Epithelial cell of proximal tubule (primary cell): ENCODE measurements around the gene RAB33A. TPM values are rescaled to one million over a fixed set of nuclear protein-coding genes. Genes with fewer than 3 reads are reported as not detected.
A peak's percentile ranks its signal among the peaks of the same experiment; 100 is the strongest.

Experiments
- DNase-seq: peaks from one replicate; pipeline ENCODE4 v3.0.0-alpha.2; 2011; ENCODE audit warnings: low read depth
- H3K4me3 ChIP-seq: 2 replicates; pipeline ENCODE4 v1.5.1; 2011; ENCODE audit warnings: low read depth, mild to moderate bottlenecking, low read length
- total RNA-seq: library from RNA; depleted of rRNA; stranded (reverse); fragments of >200 nt; gene quantifications from 2 replicates; pipeline ENCODE4 v1.2.3, GENCODE V29; 2015
- TF ChIP-seq, protein P1 (sequence below): conservative IDR thresholded peaks from 2 replicates; pipeline ENCODE4 v1.5.1; 2012; ENCODE audit warnings: low read depth, mild to moderate bottlenecking, low read length

RAB33A gene
- total RNA-seq, result 0.63 TPM in 1 of 2 replicates, not detected in the other

DNA sequence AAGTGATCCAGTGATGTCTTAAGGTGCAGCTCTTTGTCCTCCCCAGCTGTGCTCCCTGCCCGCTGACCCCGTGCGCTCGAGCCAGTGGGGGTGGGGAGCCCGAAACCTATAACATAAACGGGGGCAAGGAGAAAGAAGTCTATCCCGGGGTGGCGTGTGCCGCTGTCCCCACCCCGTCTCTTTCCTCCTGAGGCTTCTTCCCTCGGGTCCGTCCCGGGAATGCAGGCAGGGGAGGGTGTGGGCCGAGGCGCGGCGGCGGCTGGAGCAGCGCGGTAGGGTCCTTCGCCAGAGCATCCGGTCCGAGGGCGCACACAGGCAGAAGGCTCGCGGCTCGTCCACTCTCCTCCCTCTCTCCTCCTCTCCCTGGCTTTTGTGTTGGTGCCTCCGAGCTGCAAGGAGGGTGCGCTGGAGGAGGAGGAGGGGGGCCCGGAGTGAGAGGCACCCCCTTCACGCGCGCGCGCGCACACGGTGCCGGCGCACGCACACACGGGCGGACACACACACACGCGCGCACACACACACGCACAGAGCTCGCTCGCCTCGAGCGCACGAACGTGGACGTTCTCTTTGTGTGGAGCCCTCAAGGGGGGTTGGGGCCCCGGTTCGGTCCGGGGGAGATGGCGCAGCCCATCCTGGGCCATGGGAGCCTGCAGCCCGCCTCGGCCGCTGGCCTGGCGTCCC is at the start of gene RAB33A:
Gene RAB33A (plus strand): TSS at position 517 of the 681 bp plus-strand sequence. CDS start 101 bp downstream, at position 618.
- DNase-seq, result no peak
- peak within 1 kb of the TSS; percentile 57 for H3K4me3 ChIP-seq
- TF ChIP-seq, protein P1, sequence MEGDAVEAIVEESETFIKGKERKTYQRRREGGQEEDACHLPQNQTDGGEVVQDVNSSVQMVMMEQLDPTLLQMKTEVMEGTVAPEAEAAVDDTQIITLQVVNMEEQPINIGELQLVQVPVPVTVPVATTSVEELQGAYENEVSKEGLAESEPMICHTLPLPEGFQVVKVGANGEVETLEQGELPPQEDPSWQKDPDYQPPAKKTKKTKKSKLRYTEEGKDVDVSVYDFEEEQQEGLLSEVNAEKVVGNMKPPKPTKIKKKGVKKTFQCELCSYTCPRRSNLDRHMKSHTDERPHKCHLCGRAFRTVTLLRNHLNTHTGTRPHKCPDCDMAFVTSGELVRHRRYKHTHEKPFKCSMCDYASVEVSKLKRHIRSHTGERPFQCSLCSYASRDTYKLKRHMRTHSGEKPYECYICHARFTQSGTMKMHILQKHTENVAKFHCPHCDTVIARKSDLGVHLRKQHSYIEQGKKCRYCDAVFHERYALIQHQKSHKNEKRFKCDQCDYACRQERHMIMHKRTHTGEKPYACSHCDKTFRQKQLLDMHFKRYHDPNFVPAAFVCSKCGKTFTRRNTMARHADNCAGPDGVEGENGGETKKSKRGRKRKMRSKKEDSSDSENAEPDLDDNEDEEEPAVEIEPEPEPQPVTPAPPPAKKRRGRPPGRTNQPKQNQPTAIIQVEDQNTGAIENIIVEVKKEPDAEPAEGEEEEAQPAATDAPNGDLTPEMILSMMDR, result no peak

DNA sequence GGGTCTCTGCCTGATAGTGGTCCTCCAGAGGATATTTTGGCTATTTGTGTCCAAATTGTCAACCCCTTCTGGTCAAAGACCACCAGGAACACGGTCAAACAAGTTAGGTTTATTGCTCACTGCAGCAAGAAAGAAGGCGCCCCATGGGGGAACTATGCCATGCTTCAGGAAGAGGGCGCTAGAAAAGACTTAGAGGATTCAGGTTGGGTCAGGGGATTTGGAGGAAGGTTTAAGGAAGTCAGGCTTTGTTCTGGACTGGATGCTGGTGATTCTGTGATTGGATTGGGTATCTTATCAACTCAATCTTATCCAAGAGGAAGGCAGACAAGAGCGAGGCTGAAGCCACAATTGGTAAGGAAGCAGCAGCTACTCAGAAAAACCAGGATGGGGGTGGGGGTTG is 47.2 kb upstream of the RAB33A start:
- H3K4me3 ChIP-seq, result no peak overlapping the region
- TF ChIP-seq, protein P1, result no peak
- no peak for DNase-seq

DNA sequence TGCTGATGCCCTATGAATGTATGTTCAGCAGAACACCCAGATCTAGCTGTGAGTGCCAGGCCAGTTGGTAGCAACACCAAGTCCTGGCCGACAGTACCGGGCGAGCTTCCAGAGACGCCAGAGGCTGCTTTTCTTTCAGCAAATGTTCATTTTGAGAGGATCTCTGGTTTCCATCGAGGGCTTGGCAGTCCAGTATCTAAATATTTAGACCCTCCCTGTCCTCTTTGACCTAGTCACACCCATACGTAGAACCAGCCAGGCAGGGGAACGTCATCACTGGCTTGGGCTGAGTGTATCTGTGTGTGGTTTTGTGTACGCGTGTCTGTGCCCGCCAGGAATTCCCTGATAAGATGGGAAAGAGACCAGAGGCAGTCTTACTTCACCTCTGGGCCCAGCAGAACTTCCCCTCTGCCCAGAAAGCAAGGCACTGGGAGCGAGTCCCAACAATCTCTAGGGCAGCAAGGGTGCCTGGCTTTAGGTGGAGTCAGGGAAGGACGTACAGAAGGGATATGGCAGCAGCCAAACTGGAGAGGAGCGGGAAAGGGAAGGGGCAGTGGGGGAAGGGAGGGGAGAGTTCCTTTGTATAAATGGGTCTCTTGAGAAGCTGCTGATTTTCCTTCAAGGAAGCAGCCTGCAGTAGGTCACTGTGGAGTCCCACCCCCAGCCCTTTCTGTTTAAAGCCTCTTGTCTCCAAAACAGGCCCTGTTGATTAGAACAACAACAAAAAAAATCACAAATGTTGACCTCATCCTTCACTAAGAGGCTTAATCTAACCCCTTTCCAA is 46.5 kb upstream of the RAB33A start:
- TF ChIP-seq, protein P1, result no peak
- no peak for DNase-seq

DNA sequence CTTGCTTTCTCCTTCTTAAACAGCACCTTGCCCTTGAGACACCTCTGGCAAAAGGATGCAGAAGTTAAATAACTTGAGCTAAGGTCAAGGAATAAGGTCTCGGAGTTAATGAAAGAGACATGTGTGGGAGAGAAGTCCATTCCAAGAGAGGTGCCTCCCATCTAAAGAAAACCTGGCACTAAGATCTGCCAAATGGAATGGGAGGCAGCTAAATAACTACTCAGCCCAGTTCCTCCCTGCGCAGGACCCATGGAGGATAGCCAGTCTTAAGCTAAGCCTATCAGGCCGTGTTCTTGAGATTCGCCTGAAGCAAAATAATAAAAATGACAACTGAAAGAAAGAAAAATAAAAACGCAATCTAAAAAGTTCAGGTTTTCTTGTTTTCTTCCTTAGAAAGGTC is 40.8 kb upstream of the RAB33A start:
- TF ChIP-seq, protein P1, result no peak
- DNase-seq, result no peak
- no peak overlapping the region for H3K4me3 ChIP-seq

More for the DNA sequence above, 46.5 kb upstream of the RAB33A start:
- no peak overlapping the region for H3K4me3 ChIP-seq

DNA sequence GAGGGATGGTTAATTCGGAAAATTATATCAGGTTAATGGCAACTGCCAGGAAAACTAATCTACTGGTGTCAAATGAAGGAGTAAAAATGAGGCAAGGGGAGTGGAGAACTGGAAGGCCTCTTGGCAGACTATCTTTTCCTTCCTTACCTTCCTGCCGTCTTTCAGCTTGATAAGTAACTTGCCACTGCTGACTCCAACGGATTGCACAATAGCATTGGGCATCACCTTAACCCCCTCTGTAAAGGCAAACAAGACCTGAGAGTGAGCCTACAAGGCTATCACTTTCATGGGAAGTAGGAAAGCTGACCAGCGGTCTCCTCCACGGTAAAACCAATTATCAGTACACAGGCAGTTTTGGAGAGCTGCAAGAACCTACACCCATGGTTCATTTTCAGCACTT is 35.3 kb upstream of the RAB33A start:
- no peak for DNase-seq
- TF ChIP-seq, protein P1, result no peak
- no peak overlapping the region for H3K4me3 ChIP-seq

DNA sequence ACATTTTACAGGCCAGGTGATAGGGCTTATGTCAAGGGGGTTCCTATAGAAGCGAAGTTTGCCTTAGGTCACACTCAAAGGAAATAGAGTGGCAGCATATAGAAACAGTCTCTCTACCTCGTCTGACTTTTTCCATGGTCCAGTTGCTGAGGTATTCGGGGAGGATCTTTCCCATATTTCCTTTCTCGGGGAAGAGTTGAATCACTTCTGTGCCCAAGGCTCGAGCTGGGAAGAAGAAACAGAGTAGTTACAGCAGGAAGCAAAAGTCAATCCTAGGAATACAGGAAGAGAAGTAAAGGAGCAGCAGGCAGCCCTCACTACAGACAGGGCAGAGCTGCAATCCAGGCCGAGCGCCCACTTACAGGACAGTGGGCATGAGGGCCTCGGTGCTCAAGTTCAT is 34.8 kb upstream of the RAB33A start:
- TF ChIP-seq, protein P1, result no peak
- no peak for DNase-seq
- no peak overlapping the region for H3K4me3 ChIP-seq
